GM18526 (cell line): ENCODE measurements around the gene DNASE1L2.

Source experiments
- POLR2A ChIP-seq: IDR thresholded peaks from 3 replicates; pipeline ENCODE4 v1.6.1; 2011; ENCODE audit not compliant: insufficient read length; ENCODE audit errors: extremely low read depth

The DNASE1L2 gene

GRCh38 chr16:2282866-2283555 lies 46.8 kb downstream of the DNASE1L2 start:
- no peak for TF ChIP-seq POLR2A

DNA sequence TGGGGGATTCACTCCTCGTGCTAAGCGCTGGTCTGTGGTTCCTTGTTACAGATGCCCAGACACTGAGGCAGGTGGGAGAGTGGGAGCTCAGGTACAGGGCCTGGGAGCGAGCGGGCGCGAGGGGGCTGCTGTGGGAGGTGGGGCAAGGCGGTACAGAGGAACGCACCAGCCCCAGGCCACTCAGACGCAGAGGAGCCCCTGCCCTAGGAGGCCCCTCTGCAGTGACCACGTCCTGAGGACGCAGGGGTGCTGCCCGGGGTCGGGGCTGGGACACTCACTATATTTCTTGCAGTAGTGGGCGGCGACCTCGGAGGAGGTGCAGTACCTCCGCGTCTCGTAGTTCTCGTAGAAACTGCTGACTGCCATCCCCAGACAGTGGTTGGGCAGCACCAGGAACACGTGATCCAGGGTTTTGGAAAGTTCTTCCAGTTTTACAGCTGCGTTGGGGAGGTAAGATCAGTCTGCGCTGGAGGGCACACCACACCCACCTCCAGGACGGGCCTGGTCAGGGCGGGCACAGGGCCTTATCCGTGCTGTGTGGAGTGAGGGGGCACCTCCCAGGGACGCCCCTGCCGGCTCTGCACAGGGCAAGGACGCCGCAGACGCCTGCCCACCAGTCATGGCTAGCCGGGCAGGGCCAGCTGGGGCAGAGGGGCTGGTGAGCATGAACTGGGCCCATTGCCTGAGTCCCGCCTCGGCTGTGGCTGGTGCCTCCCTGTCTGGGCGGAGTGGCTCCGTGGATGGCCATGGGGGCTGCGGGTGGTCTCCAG lies 47.9 kb downstream of the DNASE1L2 start:
- no peak for TF ChIP-seq POLR2A

DNA sequence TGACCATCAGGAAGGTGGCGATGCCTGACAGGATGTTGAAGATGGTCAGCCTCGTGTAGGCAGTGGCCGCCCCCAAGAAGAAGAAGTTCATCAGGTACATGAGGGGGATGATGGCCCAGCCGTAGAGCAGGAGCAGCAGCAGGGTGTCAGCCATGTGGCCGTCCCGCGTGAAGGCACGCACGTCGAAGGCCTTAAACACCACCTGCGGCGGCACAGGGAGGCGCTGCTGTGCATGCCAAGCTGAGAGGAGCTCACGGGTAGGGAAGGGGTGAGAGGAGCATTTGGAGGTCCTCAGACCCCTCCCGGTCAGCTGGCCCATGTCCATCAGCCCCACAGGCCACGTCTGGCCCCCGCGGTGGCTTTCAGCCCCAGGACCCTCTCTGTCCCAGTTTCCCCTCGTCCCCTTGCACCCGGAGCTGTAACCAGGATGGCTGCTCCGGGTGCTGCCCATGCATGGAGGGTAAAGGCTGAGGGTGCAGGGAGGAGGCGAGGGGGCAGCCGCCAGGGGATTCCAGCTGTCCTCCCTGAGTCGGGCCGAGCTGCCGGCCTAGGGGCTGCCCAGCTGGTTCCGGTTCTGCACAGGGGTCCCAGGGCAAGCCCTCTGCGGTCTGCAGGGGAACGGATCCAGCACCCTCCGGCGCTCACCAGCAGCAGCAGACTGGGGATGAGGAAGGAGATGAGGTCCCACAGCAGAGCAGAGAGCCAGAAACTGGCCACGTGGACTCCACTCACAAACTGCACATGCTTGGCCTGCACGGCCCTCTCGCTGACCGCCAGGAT lies 48.7 kb downstream of the DNASE1L2 start:
- TF ChIP-seq POLR2A = no peak

DNA sequence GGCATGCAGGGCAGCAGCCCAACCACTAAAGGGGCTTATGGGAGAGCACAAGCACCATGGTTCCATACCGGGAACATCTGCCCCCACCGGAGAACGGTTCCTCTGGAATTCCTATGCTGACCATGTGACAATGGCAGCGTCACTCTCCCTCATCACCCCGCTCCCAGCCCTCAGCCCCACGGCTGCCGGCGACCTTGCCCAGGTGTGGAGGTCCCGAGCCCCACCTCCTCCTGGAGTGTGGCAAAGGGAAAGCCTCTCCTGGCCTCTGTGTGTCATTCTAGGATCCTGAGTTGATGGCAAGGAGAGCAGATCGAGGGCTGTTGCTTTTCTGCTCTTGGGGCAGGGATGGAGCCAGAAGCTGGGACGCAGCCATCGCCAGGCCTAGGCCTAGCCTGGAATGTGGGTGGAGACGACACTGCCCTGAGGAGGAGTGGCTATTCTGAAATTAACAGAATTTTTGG lies 49.5 kb downstream of the DNASE1L2 start:
- no peak for TF ChIP-seq POLR2A

DNA sequence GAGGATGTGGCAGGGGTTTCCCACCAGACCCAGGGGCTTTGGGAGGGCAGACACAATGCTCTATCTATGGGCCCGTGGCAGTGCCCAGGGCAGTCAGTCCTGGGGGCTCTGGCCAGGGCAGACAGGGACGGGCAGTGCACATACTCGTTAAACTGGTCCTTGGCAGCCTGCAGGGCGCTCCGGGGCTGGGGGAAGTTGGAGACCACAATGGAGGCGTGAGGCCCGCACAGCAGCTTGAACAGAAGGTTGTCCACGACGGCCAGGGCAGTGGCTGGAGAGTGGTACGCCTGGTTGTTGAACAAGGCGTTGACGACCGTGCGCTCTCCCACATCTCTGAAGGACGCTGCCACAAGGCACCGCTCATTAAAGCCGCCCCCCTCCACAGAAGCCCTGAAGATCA lies 50.3 kb downstream of the DNASE1L2 start:
- TF ChIP-seq POLR2A = no peak

- TF ChIP-seq POLR2A = no peak
Observed at GRCh38 chr16:2287916-2288547, 51.8 kb downstream of the DNASE1L2 start.
